NCI-H526 treated with DMSO at 0.1 percent for 48 hours (cell line): ENCODE results near the gene CCDC179.
A peak's percentile ranks its signal among the peaks of the same experiment; 100 is the strongest.

Source experiments
- DNase-seq: peaks from one replicate; lab custom pipeline; 2025; lab: John Stamatoyannopoulos, UW

The CCDC179 gene

GRCh38 chr11:22860241-22860640 is at the start of gene CCDC179:
Gene CCDC179, minus strand, starts transcription at chr11:22860474. Its CDS starts 53 bp downstream, at chr11:22860421.
- DNase-seq: no peak

GRCh38 chr11:22903782-22904181 is 43.5 kb upstream of the CCDC179 start:
- DNase-seq: no peak

GRCh38 chr11:22901603-22902002 is 41.3 kb upstream of the CCDC179 start:
- no peak for DNase-seq

- no peak for DNase-seq
Observed at GRCh38 chr11:22900764-22901486, 40.7 kb upstream of the CCDC179 start.

GRCh38 chr11:22898036-22898435 is 37.8 kb upstream of the CCDC179 start:
- no peak for DNase-seq

- no peak for DNase-seq
Observed at GRCh38 chr11:22890227-22890626, 30.0 kb upstream of the CCDC179 start.

- no peak for DNase-seq
Observed at GRCh38 chr11:22884217-22884616, 23.9 kb upstream of the CCDC179 start.

- DNase-seq: no peak
Observed at GRCh38 chr11:22879630-22880029, 19.4 kb upstream of the CCDC179 start.

- DNase-seq: no peak
Observed at GRCh38 chr11:22878604-22879003, 18.3 kb upstream of the CCDC179 start.

GRCh38 chr11:22878039-22878438 is 17.8 kb upstream of the CCDC179 start:
- DNase-seq: no peak

- peak; percentile 87 for DNase-seq
Observed at GRCh38 chr11:22875869-22876473, 15.7 kb upstream of the CCDC179 start.

- DNase-seq: no peak
Observed at GRCh38 chr11:22869325-22869724, 9.1 kb upstream of the CCDC179 start.

GRCh38 chr11:22859756-22860155 is 518 bp downstream of the CCDC179 start:
- DNase-seq: no peak

GRCh38 chr11:22851477-22851876 is 8.8 kb downstream of the CCDC179 start:
- no peak for DNase-seq

GRCh38 chr11:22846726-22847125 is 13.5 kb downstream of the CCDC179 start:
- DNase-seq: no peak

- DNase-seq: no peak
Observed at GRCh38 chr11:22832315-22833015, 27.8 kb downstream of the CCDC179 start.

- no peak for DNase-seq
Observed at GRCh38 chr11:22830082-22830414, 30.2 kb downstream of the CCDC179 start.

GRCh38 chr11:22829231-22830081 is 30.8 kb downstream of the CCDC179 start, which contains the start of gene SVIP:
Gene SVIP, minus strand, starts transcription at chr11:22829801. Its CDS starts 53 bp downstream, at chr11:22829748.
- DNase-seq: peak; percentile 95

GRCh38 chr11:22828373-22828772 is 31.9 kb downstream of the CCDC179 start:
- peak; percentile 59 for DNase-seq

GRCh38 chr11:22822203-22822602 is 38.1 kb downstream of the CCDC179 start:
- no peak for DNase-seq

GRCh38 chr11:22809893-22810292 is 50.4 kb downstream of the CCDC179 start:
- no peak for DNase-seq

- no peak for DNase-seq
Observed at GRCh38 chr11:22808571-22809197, 51.6 kb downstream of the CCDC179 start.
